Activated CD8-positive, alpha-beta T cell treated with anti-CD3 and anti-CD28 coated beads, Interleukin-2, amount 10 ng/mL, durations not matched to agents 7 days and 5 days (primary cell): ENCODE results near the gene LCE3C. TPM values are rescaled to one million over a fixed set of nuclear protein-coding genes. Genes with fewer than 3 reads are reported as not detected.
"Not testable (repeated sequence)": the region's sequence is repeated elsewhere in the genome, so short reads cannot be mapped to it uniquely, and the experiment has no call there.

Source experiments
- ATAC-seq: fragments of 150-1000 bp; cut with Tn5 transposase; one replicate; pipeline ENCODE4 v1.10.0; 2021; ENCODE audit warnings: moderate library complexity
- CTCF ChIA-PET: fragments of 350-600 bp; sonication (Branson Sonifier 250); formaldehyde crosslinking; loops from one replicate; lab custom pipeline; 2021; ENCODE audit warnings: antibody characterized with exemption; lab: Charles Lee
- POLR2A ChIA-PET: fragments of 350-600 bp; sonication (Branson Sonifier 250); formaldehyde crosslinking; loops from one replicate; lab custom pipeline; 2021; ENCODE audit warnings: antibody characterized with exemption; lab: Charles Lee
- DNase-seq: peaks from one replicate; pipeline ENCODE4 v3.0.0-alpha.2; 2020
- H3K27ac Mint-ChIP-seq: one replicate; pipeline ENCODE4 v1.8.0; 2021; ENCODE audit warnings: mild to moderate bottlenecking, mixed read lengths
- H3K27me3 Mint-ChIP-seq: one replicate; pipeline ENCODE4 v1.8.0; 2021; ENCODE audit warnings: low read depth, mixed read lengths
- H3K36me3 Mint-ChIP-seq: one replicate; pipeline ENCODE4 v1.8.0; 2021; ENCODE audit warnings: low read depth, mixed read lengths
- H3K4me1 Mint-ChIP-seq: one replicate; pipeline ENCODE4 v1.8.0; 2021; ENCODE audit warnings: low read depth, mixed read lengths
- H3K4me3 Mint-ChIP-seq: one replicate; pipeline ENCODE4 v1.8.0; 2021; ENCODE audit warnings: mild to moderate bottlenecking, mixed read lengths
- H3K9me3 Mint-ChIP-seq: one replicate; pipeline ENCODE4 v1.8.0; 2022; ENCODE audit warnings: mixed read lengths; ENCODE audit not compliant: insufficient read depth
- total RNA-seq, 2 experiments: library from RNA; stranded (reverse); gene quantifications; one replicate each; pipeline ENCODE4 v1.2.3, GENCODE V29; 2021

LCE3C gene
- not detected for total RNA-seq

GRCh38 chr1:152599934-152600333 is at the start of gene LCE3C:
TSS of gene LCE3C (plus strand) at chr1:152600234. CDS start at chr1:152600732, 498 bp downstream.
- Mint-ChIP-seq H3K36me3 (no peaks in the 10 kb centered on the region), H3K27me3 (no peaks in the 10 kb centered on the region)
- POLR2A ChIA-PET = no interaction called here

GRCh38 chr1:152565115-152565514 is 34.9 kb upstream of the LCE3C start:
- no peak overlapping the region for H3K27ac Mint-ChIP-seq
- no peak overlapping the region for H3K4me3 Mint-ChIP-seq
- ATAC-seq (no peak), DNase-seq (no peak)
- POLR2A ChIA-PET = no interaction called here
- no peaks in the 10 kb centered on the region for H3K9me3 Mint-ChIP-seq
- CTCF ChIA-PET = no interaction called here
- no peaks in the 10 kb centered on the region for H3K4me1 Mint-ChIP-seq
- H3K27me3 Mint-ChIP-seq = peaks cover 6% of the 10 kb centered on the region
- H3K36me3 Mint-ChIP-seq = no peaks in the 10 kb centered on the region

More at GRCh38 chr1:152599934-152600333, at the start of gene LCE3C:
- Mint-ChIP-seq H3K9me3 (no peaks in the 10 kb centered on the region), H3K27ac (no peak within 1 kb of the TSS), H3K4me3 (no peak within 1 kb of the TSS), H3K4me1 (no peaks in the 10 kb centered on the region)
- CTCF ChIA-PET = no interaction called here
- ATAC-seq (no peak), DNase-seq (no peak)

GRCh38 chr1:152565535-152566215 is 34.4 kb upstream of the LCE3C start:
- Mint-ChIP-seq H3K4me3 (no peak overlapping the region), H3K27ac (no peak overlapping the region), H3K27me3 (peaks cover 6% of the 10 kb centered on the region), H3K4me1 (no peaks in the 10 kb centered on the region), H3K36me3 (no peaks in the 10 kb centered on the region), H3K9me3 (no peaks in the 10 kb centered on the region)
- CTCF ChIA-PET = no interaction called here
- DNase-seq (no peak), ATAC-seq (no peak)
- POLR2A ChIA-PET = no interaction called here

DNA sequence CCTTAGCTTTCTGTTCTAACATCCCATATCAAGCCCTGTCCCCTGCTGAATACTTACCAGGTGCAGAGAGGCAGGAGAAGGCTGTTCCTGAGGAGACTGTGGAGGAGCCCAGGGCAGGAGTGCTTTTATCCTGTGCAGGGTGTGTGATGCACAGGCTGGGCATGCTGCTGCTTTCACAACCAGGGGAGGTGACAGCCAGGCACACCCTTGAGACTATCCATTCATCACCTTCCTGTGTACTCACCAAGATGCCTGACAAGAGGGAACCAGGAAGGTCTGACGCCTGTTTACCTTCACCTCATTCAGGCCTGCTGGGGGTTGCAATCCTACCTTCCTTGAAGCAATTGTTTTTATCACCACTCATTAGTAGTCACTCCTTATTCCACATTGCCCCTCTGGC is 33.4 kb upstream of the LCE3C start, which contains the start of gene LCE3E:
Gene LCE3E (minus strand): TSS at position 100 of the 400 bp plus-strand sequence. CDS start 572 bp downstream, outside the sequence.
- ATAC-seq (no peak), DNase-seq (no peak)
- Mint-ChIP-seq H3K27me3 (peaks cover 9% of the 10 kb centered on the region), H3K27ac (no peak within 1 kb of the TSS), H3K9me3 (no peaks in the 10 kb centered on the region), H3K4me3 (no peak within 1 kb of the TSS), H3K4me1 (no peaks in the 10 kb centered on the region), H3K36me3 (no peaks in the 10 kb centered on the region)
- ChIA-PET POLR2A (no interaction called here), CTCF (no interaction called here)

DNA sequence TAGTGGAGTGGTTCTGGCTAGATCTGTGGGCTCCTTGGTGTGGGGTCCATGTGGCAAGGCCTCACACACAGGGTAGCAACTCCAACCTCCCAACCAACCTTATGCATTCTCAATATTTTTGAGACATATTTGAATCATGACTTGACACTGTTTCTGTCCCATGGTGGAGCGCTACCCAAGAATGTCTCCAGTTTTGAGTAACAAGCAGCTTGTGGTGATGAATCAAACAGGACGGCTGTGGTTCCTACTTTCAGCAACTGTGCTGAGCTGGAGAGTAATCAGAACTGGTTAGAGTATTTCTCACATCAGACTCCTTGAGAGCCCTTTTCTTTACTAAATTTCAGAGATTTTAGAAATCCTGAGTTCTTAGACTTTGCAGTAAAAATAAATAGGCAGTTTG is 22.9 kb upstream of the LCE3C start:
- CTCF ChIA-PET = interaction anchor here (2.9 kb wide), 1 partner anchor 45 kb away, joined by 12 read pairs; the partner anchor contains the start of gene LCE3A
- ATAC-seq (no peak), DNase-seq (no peak)
- no peaks in the 10 kb centered on the region for H3K4me1 Mint-ChIP-seq
- no peak overlapping the region for H3K4me3 Mint-ChIP-seq
- H3K9me3 Mint-ChIP-seq = no peaks in the 10 kb centered on the region
- H3K36me3 Mint-ChIP-seq = no peaks in the 10 kb centered on the region
- POLR2A ChIA-PET = no interaction called here
- peaks cover 8% of the 10 kb centered on the region for H3K27me3 Mint-ChIP-seq
- H3K27ac Mint-ChIP-seq = no peak overlapping the region

DNA sequence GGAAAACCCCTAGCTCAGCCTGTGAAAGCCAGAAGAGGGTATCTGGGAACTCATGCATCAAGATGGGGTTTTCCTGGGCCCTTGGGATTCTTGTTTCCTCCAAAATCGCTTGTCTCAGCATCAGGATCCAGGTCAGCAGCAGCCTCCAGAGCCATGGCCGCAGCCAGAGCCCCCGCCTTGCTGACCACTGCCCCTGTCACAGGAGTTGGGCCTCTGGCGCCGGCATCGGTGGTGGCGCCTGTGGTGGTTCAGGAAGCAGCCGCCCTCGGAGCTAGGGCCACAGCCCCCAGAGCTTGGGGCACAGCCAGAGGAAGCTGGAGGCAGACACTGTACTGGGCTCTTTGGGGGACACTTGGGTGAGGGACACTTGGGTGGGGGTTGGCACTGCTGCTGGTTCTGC is 20.5 kb upstream of the LCE3C start:
- not testable (repeated sequence) for H3K4me1 Mint-ChIP-seq, ATAC-seq, H3K27ac Mint-ChIP-seq, H3K4me3 Mint-ChIP-seq, H3K27me3 Mint-ChIP-seq, H3K9me3 Mint-ChIP-seq, H3K36me3 Mint-ChIP-seq, DNase-seq
- ChIA-PET POLR2A (interaction anchor here (1.1 kb wide), 1 partner anchor 43 kb away, joined by 3 read pairs; no protein-coding TSS in a partner anchor), CTCF (interaction anchor here (2.9 kb wide), 1 partner anchor 42 kb away, joined by 12 read pairs; the partner anchor contains the start of gene LCE3A)

DNA sequence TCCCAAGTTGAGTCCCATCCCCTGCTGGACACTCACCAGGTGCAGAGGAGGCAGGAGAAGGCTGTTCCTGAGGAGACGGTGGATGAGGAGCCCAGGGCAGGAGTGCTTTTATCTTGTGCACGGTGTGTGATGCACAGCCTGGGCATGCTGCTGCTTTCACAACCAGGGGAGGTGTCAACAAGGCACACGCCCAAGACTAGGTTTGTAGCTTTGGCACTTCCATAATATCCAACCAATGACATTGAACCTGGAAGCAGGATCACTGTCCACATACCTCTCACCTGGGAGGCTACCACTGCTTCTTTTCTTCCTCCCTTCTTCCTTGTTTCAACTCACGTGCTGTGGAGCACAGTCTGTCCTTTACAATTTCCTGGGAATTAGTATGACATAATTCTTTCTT is 19.6 kb upstream of the LCE3C start, which contains the start of gene LCE3D:
Gene LCE3D (minus strand): TSS at position 84 of the 400 bp plus-strand sequence. CDS start 580 bp downstream, outside the sequence.
- ChIA-PET POLR2A (no interaction called here), CTCF (interaction anchor here (1.2 kb wide), 1 partner anchor 42 kb away, joined by 6 read pairs; the partner anchor contains the start of gene LCE3A)
- no peaks in the 10 kb centered on the region for H3K4me1 Mint-ChIP-seq
- H3K4me3 Mint-ChIP-seq = no peak within 1 kb of the TSS
- peaks cover 3% of the 10 kb centered on the region for H3K27me3 Mint-ChIP-seq
- H3K9me3 Mint-ChIP-seq = no peaks in the 10 kb centered on the region
- no peak within 1 kb of the TSS for H3K27ac Mint-ChIP-seq
- H3K36me3 Mint-ChIP-seq = no peaks in the 10 kb centered on the region
- no peak for ATAC-seq
- no peak for DNase-seq

- Mint-ChIP-seq H3K27me3 (no peaks in the 10 kb centered on the region), H3K27ac (no peak overlapping the region), H3K9me3 (no peaks in the 10 kb centered on the region), H3K4me1 (no peaks in the 10 kb centered on the region), H3K4me3 (no peak overlapping the region), H3K36me3 (no peaks in the 10 kb centered on the region)
- POLR2A ChIA-PET = no interaction called here
- CTCF ChIA-PET = no interaction called here
- ATAC-seq (no peak), DNase-seq (no peak)
Observed at GRCh38 chr1:152582647-152583046, 17.4 kb upstream of the LCE3C start.

GRCh38 chr1:152585586-152585985 is 14.4 kb upstream of the LCE3C start:
- Mint-ChIP-seq H3K27ac (no peak overlapping the region), H3K9me3 (no peaks in the 10 kb centered on the region), H3K36me3 (no peaks in the 10 kb centered on the region), H3K27me3 (no peaks in the 10 kb centered on the region), H3K4me1 (no peaks in the 10 kb centered on the region), H3K4me3 (no peak overlapping the region)
- DNase-seq (no peak), ATAC-seq (no peak)
- ChIA-PET CTCF (no interaction called here), POLR2A (no interaction called here)

- Mint-ChIP-seq H3K4me1 (no peaks in the 10 kb centered on the region), H3K27me3 (no peaks in the 10 kb centered on the region), H3K4me3 (no peak overlapping the region), H3K27ac (no peak overlapping the region), H3K9me3 (no peaks in the 10 kb centered on the region), H3K36me3 (no peaks in the 10 kb centered on the region)
- POLR2A ChIA-PET = no interaction called here
- DNase-seq (no peak), ATAC-seq (no peak)
- CTCF ChIA-PET = no interaction called here
Observed at GRCh38 chr1:152596986-152597385, 3.0 kb upstream of the LCE3C start.

DNA sequence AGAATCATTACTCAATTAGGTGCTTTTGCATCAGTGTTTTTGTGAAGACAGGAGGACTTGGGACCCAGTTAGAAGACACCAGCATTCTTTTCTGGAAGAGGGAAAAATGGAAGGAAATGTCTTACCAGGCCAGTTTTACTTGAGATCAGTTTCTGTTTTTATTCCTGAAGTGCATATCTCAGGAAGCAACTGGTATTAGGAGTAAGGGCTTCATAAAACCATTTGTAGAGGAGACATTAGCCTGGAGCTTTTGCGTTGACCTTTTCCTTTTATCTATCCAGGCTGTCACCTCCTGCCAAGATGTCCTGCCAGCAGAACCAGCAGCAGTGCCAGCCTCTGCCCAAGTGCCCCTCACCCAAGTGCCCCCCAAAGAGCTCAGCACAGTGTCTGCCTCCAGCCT is 13.5 kb downstream of the LCE3C start, which contains the start of gene LCE3B:
Gene LCE3B (plus strand): TSS at position 301 of the 400 bp plus-strand sequence. CDS start 0 bp downstream, at position 301.
- H3K27me3 Mint-ChIP-seq = no peaks in the 10 kb centered on the region
- no peaks in the 10 kb centered on the region for H3K4me1 Mint-ChIP-seq
- H3K4me3 Mint-ChIP-seq = no peak within 1 kb of the TSS
- CTCF ChIA-PET = no interaction called here
- POLR2A ChIA-PET = no interaction called here
- no peak for DNase-seq
- no peaks in the 10 kb centered on the region for H3K36me3 Mint-ChIP-seq
- no peak within 1 kb of the TSS for H3K27ac Mint-ChIP-seq
- no peak for ATAC-seq
- peaks cover 8% of the 10 kb centered on the region for H3K9me3 Mint-ChIP-seq

- CTCF ChIA-PET = interaction anchor here (1.2 to 2.6 kb wide), 4 partner anchors 14 to 44 kb away, joined by 3 to 12 read pairs (median 6); partner anchors contain the start of gene LCE3D
- DNase-seq (no peak), ATAC-seq (no peak)
- H3K27me3 Mint-ChIP-seq = peaks cover 2% of the 10 kb centered on the region
- H3K27ac Mint-ChIP-seq = no peak overlapping the region
- no peaks in the 10 kb centered on the region for H3K36me3 Mint-ChIP-seq
- POLR2A ChIA-PET = interaction anchor here (1.0 kb wide), 1 partner anchor 43 kb away, joined by 3 read pairs; no protein-coding TSS in a partner anchor
- H3K4me3 Mint-ChIP-seq = no peak overlapping the region
- H3K4me1 Mint-ChIP-seq = peaks cover 15% of the 10 kb centered on the region
- peaks cover 18% of the 10 kb centered on the region for H3K9me3 Mint-ChIP-seq
Observed at GRCh38 chr1:152621993-152622392, 22.0 kb downstream of the LCE3C start.
